ENCODE data around the gene FGGY.
"Not testable (repeated sequence)": the region's sequence is repeated elsewhere in the genome, so short reads cannot be mapped to it uniquely, and the experiment has no call there.

FGGY gene

DNA sequence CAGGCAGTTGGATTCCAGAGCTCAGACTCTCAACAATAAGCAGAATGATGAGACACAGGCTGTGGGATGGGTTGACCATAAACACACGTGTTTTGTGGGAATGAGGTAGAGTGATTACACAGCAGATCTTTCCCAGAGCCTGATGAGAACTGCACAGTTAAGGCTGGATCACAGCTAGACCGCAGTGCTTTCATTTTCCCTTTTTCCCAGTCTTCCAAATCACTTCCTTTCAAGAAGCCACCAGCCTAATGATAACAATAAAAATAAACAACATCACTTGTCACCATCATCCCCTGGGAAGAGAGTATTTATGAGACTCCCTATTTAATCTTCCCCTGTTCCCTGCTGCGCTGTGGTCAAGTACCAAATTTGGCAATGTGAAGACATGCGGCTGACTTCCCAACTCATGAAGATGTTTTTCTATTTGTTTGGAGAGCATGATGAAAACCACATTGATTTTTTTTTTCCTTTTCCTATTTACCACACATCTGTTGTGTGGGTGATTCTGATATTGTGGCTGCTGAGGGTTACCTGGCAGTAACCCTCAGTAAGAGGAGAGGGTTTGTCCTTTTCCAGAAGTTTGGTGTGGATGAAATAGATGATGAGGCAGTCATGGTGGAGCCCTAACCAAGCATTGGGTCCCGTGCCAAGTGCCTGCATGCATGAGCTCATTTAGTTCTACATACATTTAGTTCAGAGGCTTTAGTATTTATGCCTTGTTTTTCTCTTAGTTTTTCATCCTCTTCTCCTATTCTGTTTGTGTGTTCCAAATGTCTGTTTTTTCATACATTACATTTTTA, 268.9 kb downstream of the FGGY start:
- no peak overlapping the region for H3K4me3 ChIP-seq (ENCODE audit: low read depth, low read length)

DNA sequence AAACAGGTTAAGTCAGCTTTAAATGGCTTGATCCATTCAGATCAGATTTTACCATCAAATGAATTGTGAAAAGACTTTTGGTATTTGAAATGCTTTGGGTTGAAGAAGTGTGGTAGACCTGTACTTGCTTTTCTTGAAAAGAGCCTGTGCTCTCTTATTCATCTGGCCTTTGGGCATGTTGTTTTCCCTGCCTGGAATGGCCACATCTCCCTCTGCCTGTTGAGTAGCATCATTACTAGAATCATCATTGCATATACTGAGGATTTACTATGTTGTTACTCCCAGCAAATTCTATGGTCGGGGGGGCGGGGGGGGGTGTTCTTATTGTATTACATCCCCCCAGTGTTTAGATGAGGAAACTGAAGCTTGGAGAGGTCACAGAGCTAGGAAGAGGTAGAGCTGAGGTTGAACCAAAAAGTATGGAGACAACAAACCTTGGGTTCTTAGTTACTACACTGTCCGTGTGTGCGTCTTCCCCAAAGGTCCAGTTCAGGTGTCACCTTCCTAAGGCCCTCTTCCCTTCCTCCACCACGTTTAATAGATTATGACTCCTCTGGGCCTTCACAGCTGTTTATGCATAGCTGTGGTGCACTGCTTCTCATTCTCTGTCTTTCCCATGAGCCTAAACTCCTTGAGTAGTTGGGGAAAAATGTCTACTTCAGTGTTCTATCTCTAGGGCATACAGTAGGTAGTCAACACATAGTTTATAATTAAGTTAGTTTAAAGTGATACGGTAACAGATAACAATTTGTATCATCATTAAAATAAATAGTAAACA, 271.5 kb downstream of the FGGY start:
- H3K4me3 ChIP-seq (ENCODE audit: low read depth, low read length): no peak overlapping the region

DNA sequence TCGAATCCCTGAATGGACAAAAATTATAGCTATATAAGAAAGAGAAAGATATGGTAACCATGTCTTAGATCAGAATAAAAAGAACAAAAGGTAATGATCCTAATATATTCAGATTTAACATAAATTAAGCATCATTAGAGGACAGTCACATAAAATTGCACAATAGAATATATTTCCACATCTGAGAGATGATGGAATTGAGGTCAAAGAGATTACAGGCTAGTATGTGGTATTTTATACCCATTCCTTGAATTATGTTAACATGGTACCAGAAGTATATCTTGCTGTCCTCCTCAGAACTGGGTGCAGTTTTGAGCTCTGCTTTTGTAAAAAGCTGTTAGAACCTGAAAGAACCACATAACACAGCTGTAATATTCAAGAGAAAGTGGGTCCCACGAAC, 272.3 kb downstream of the FGGY start:
- H3K4me3 ChIP-seq (ENCODE audit: low read depth, low read length): no peak overlapping the region

DNA sequence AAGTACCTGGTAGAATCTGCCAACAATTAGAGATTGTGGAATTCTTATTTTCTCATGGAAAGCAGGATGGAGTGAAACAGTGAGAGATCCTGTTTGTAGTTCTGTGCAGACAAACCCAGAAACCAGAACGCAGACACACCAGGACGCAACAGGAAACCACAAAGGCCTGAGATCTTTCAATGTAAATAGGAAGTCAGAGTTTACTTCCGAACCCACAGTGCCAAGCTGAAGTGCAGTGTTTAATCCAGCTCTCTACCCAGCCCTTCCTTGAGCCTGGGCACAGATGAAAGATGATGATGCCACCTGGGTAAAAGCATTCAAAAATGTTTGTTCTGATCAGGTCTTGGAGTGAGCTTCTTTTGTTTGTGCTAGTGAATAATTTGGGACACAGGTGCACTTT, 273.6 kb downstream of the FGGY start:
- H3K4me3 ChIP-seq (ENCODE audit: low read depth, low read length): no peak overlapping the region

DNA sequence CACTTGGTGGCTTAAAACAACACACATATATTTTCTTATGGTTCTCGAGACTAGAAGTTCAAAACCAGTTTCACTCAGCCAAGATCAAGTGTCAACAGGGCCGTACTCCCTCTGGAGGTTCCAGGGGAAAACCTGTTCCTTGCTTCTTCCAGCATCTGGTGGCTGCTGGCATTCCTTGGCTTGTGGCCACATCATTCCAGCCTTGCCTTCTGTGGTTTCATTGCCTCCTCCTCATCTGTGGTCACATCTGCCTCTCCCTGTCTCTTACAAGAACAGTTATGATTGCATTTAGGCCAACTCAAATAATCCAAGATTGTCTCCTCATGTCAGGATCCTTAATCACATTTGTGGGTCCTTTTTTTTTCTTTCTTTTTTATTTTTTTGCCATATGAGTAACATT, 277.2 kb downstream of the FGGY start:
- H3K4me3 ChIP-seq (ENCODE audit: low read depth, low read length): no peak overlapping the region

DNA sequence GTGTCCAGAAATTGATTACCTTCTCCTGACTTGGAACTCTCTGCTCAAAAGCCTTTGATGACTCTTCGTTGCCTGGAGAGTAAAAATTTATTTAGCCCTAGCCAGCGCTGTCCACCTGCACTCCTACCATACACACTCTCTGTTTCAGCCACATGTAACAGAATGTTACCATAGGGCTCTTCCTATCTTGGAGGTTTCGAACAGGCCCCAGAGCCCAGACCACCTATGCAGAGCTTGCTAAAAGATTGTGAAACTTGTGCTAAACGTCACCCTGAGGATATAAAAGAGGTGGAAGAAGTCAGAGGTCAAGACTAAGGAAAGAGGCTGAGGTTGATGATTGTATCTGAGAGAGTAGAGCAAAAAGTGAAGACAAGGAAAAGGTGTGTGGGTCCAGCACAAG, 280.9 kb downstream of the FGGY start:
- H3K4me3 ChIP-seq (ENCODE audit: low read depth, low read length): no peak overlapping the region

DNA sequence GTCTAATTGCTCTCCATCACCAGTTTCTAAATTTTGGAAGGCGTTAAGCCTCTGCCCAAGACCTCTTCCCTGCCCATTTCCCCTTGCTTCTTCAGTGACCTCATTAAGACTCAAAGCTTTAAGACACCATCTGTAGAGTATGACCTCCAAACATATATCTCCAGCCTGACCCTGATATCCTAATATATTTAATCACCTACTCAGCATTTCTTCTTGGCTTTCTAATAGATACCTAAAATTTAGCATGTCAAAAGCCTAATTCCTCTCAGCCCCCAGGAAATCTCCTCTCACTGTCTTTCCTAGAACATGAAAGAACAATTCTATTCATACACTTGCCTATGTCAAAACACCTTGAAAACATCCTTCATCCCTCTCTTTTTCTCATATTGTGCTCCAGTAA, 282.3 kb downstream of the FGGY start:
- H3K4me3 ChIP-seq (ENCODE audit: low read depth, low read length): no peak overlapping the region

DNA sequence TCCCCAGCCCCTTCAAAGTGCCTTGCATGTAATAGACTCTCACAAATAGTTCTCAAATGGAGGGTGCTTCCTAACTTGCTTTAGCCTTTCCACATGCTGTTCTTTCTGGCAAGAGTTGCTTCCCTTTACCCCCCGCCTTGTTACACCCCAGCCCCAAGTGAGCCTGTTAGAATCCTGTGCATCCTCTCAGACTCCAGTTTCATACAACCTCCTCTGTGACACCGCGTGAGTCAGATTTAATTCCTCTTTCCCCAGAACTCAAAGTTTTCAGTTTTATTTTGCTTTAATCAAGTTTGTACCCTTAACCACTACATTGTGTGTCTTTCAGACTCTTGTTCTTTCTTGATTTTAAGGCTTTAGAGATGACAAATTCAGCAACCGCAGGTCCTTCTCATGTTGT, 283.4 kb downstream of the FGGY start:
- H3K4me3 ChIP-seq (ENCODE audit: low read depth, low read length): no peak overlapping the region

DNA sequence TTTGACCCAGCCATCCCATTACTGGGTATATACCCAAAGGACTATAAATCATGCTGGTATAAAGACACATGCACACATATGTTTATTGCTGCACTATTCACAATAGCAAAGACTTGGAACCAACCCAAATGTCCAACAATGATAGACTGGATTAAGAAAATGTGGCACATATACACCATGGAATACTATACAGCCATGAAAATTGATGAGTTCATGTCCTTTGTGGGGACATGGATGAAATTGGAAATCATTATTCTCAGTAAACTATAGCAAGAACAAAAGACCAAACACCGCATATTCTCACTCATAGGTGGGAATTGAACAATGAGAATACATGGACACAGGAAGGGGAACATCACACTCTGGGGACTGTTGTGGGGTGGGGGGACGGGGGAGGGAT, 295.5 kb downstream of the FGGY start:
- H3K4me3 ChIP-seq (ENCODE audit: low read depth, low read length): not testable (repeated sequence)

DNA sequence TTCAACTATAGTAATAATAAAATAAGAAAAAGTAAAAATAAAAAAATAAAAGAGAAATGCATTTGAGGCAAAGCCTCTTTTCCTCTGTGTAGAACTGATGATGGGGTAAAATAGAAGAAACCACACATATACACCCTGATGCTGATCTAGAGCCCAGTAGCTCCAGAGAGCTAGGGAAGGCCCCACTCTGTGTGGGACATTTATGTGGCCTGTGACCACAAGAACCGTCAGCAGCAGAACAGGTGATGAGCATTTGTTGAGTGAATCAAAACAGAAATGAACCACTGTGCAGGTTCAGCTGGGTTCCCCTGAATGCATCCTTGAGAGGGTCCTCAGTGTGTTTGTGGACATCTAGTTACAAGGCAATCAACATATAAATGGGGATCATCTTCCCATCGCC, 296.0 kb downstream of the FGGY start:
- no peak overlapping the region for H3K4me3 ChIP-seq (ENCODE audit: low read depth, low read length)

DNA sequence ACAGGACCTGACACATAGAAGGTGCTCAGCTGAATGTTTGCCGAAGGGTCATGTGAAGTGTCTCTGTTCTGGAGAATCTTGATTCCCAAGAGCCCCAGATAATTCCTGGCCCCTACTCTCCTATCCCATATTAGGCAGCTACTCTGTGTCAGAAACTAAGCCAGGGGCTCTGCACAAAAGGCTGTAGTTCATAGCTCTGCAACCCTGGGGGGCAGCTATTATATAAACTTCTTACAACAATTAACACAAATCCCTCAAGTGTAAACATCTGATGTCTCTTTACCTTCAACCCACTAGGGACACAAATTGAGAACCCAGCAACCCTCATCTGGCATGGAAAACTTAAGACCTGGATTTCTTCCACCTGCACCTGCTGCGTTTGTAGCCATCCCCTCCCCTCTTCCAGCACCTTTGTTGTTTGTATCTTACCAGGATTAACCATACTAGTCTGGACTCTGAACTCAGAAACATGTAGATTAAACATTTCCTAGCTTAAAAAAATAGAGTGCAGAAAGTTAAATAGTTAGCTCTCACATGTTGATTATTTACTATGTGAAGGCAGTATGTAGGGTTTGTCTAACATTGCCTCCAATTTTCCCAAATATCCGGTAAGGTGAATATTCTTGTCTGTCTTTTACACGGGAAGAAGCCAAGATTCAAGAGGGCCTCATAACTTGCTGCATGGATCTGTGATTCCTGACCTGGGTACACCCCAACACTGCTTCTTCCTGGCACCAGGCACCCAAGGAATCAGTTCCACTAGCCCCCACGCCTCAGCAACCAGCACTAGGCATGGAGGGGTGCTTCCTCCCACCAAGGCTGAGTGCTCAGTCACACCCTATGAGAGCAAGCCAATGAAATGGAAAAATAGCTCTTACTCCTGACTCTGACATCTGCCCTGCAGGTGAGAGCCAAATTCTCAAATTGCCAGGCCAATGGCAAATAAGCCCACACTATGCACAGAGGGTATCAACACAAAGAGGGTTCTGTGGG, 297.2 kb downstream of the FGGY start:
- no peak overlapping the region for H3K4me3 ChIP-seq (ENCODE audit: low read depth, low read length)

DNA sequence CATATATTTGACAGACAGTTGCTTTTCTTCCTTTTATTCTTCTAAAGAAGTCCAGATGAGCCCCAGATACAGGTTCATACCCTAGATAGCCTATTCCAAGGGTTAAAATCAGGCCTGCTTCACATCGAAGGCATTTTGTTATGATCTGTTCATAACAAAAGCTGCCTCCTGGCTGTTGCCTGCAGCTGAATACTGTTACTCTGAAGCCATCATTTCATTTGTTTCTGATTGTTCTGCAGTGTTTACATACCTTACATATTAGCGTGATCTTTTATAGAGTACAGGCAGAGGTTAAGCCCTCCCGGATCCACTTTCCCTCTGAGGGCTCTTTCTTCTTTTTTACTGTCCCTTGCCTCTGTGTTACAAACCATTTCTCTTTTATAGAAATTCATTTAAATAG, 298.9 kb downstream of the FGGY start:
- no peak overlapping the region for H3K4me3 ChIP-seq (ENCODE audit: low read depth, low read length)

DNA sequence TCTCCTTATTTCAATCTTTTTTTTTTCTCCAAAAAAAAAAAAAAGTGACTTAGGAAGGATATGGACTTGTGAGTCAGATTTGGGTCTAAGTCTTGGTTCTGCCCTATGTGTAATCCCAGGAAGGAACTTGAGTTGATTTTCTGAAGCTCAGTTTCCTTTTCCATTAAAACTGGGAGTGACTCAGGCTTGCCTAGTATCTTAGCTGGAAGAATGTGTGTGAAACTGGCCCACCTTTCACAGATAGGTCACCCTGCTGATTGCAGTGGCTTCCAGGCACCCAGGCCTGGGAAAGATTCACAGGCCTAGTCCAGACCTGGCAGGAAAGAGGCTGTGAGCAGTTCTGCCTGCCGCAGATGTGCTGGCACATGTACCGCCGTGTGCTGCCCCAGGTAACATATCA, 299.5 kb downstream of the FGGY start:
- no peak overlapping the region for H3K4me3 ChIP-seq (ENCODE audit: low read depth, low read length)

DNA sequence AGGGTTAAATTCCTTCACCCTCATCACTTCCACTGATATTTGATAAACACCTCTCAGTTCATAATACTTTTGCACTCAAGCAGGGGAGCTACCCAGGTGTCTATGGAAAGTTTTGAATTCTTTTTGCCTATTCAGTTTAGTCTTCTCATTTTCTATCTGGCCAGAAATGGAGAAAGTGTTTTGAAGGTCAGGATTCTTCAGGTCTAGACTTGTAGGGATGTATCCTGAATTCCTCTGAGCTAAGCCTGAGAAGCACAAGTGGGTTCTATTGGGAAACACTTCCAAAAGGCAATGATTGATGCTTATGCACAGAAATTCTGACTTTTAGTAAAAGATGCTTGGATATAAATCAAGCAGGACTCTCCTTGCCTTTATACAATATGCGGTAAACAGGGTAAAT, 300.1 kb downstream of the FGGY start:
- no peak overlapping the region for H3K4me3 ChIP-seq (ENCODE audit: low read depth, low read length)

DNA sequence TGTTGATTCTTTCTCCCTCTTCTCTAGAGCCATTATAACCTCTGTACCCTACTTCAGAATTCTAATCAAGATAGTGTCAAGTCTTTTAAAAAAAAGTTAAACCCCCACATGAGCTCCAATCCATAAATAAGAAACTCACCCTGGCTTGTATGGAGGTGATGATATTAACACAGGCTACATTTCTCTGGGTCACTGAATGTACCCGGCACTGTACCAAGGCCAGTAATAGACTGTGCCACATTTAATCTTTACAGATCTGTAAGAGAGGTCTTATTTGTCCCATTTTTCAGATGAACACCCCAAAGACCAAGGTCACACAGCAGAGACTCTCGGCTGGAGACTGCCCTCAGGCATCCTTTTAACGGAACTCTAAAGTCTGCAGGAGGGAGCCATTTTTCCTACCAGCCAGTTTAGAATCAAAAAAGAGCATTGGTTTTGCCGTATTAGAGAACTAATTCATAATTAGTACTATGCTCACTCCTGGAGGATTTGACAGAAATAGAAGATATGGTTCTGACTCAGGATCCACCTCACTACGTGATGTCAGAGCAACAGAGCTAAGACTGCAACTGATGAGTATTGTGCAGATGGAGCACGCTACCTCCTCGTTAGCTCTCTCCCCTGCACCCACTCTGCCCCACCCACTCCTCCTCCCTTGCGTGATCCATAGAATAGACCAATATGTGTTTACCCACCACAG, 300.7 kb downstream of the FGGY start:
- no peak overlapping the region for H3K4me3 ChIP-seq (ENCODE audit: low read depth, low read length)

DNA sequence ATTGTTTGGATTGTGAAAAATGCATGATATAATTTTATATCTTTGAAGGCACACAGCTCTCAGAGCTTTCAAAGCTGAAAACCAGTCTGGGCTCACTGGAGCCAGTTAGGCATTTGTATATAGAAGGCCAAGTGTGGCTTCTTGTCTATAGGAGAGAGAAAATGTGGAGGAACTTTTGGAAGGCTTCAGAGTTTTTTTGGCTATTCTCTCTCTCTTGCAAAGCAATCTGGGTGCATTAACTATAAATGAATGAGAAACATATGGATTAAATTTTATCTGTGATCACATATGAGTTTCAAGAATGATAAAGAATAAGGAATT, 301.2 kb downstream of the FGGY start:
- no peak overlapping the region for H3K4me3 ChIP-seq (ENCODE audit: low read depth, low read length)

DNA sequence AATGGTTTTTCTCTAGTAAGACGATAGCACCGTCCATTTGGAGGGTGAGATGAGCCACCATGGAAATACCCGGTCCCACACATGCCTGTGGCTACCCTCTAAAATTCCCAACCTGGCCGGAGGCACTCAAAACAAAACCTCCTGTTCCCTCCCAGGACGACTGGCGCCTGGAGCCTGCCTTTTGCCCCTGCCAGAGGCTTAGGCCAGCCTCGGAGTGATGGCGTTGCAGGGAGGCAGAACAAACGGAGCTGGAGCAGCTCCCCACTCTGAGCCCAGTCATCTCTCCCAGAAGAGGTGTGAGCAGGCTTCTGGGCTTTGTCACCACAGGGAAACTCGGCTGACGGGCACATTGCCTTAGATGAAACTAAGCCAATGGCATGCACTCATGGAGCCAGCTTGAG, 304.1 kb downstream of the FGGY start:
- no peak overlapping the region for H3K4me3 ChIP-seq (ENCODE audit: low read depth, low read length)

DNA sequence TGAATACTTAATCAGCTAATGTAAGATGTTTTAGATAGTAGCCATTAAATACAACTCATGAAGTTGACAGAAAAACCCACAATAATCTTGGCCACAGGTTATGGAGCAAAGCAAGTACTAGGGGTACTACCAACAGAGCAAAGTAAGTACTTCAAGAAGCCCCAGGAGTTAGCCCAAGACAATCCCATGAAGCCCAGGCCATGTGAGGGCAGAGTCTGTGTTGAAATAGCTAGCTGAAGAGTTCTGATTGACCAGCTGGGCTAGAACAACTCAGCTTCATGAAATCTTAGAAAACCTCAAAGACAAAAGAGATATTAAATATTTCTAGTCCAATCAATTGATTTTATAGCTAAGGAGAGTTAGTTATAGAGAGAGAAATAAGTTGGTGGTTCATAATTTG, 304.9 kb downstream of the FGGY start:
- H3K4me3 ChIP-seq (ENCODE audit: low read depth, low read length): no peak overlapping the region

DNA sequence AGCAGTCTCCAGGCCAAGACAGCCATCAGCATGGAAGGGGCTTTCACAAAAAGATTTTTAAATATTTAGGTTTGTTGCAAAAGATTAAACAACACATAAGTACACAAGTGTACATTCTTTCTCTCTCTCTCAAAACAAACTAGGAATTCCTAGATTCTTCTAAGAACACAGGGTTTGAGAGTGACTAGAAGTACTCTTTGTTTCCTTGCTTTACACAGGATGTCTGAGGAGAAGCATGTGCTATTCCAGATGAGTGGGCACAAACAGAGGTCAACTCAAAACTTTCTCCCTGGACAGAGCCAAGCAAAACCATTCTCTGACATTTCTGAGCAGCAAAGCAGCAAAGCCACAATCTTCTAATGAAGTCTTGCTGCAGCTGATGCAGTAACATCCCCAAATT, 307.3 kb downstream of the FGGY start:
- H3K4me3 ChIP-seq (ENCODE audit: low read depth, low read length): no peak overlapping the region

DNA sequence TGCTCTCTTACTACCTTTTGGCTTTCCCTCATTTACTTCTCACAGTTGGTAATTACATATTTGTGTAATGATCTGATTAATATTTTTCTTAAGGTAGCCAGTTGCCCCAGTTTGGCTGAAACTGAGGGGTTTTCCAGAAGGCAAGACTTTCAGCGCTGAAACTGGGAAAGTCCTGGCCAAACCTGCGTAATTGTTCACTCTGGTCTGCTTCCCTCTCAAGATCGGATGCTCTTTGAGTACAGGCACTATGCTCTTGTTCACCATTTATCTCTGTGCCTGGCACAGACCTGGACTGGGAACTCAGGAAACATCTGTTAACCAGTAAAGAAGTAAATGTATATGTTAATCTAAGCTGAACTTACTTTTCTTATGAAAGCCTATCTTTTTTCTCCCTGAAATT, 308.3 kb downstream of the FGGY start:
- H3K4me3 ChIP-seq (ENCODE audit: low read depth, low read length): no peak overlapping the region

DNA sequence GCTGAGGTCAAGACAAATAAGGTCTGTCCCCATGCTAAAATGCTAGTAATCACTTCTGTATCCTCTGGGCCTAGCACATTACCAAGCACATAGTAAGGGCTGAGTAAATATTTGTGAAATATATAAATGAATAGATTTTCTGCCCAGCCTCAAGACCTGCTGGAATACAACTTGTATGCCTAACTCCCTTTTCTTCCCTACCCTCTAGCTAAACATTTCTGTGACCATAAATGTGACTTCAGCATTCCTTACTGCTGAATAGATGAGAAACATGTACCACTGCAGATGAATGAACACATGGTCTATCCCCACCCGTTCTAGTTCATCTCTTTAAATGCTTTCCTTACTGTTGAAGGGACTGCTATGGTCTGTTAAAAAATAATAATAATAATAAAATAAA, 308.9 kb downstream of the FGGY start:
- no peak overlapping the region for H3K4me3 ChIP-seq (ENCODE audit: low read depth, low read length)

All from iPS-11a (cell line).